ENCODE data around the gene HAGH. TPM values are rescaled to one million over a fixed set of nuclear protein-coding genes. Genes with fewer than 3 reads are reported as not detected.

HAGH gene
- total and polyA plus RNA-seq, 9 of the 15 experiments (the other 6 are each of a cell fraction or from before 2014, with no cell fraction given) = 0.46 to 35.1 (median 16.8) TPM

DNA sequence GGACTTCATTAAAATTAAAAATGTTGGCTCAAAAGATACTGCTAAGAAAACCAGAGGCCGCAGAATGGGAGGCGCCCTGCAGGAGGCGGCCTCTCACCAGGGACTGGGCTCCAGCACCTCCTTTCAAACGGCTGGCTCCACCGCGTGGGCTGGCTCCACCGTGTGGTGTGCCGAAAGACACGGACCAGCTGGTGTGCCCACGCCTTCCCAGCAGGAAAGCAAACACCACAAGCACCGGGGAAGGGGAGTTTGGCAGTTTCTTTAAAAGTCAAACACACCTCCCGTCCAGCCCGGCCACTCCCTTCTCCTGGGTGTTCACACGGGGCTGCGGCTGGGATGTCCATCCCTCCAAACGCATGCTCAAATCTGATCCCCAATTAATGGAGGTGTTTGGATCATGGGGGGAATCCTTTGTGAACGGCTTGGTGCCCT is 13.9 kb downstream of the HAGH start (continued):
- TF ChIP-seq, protein P1, sequence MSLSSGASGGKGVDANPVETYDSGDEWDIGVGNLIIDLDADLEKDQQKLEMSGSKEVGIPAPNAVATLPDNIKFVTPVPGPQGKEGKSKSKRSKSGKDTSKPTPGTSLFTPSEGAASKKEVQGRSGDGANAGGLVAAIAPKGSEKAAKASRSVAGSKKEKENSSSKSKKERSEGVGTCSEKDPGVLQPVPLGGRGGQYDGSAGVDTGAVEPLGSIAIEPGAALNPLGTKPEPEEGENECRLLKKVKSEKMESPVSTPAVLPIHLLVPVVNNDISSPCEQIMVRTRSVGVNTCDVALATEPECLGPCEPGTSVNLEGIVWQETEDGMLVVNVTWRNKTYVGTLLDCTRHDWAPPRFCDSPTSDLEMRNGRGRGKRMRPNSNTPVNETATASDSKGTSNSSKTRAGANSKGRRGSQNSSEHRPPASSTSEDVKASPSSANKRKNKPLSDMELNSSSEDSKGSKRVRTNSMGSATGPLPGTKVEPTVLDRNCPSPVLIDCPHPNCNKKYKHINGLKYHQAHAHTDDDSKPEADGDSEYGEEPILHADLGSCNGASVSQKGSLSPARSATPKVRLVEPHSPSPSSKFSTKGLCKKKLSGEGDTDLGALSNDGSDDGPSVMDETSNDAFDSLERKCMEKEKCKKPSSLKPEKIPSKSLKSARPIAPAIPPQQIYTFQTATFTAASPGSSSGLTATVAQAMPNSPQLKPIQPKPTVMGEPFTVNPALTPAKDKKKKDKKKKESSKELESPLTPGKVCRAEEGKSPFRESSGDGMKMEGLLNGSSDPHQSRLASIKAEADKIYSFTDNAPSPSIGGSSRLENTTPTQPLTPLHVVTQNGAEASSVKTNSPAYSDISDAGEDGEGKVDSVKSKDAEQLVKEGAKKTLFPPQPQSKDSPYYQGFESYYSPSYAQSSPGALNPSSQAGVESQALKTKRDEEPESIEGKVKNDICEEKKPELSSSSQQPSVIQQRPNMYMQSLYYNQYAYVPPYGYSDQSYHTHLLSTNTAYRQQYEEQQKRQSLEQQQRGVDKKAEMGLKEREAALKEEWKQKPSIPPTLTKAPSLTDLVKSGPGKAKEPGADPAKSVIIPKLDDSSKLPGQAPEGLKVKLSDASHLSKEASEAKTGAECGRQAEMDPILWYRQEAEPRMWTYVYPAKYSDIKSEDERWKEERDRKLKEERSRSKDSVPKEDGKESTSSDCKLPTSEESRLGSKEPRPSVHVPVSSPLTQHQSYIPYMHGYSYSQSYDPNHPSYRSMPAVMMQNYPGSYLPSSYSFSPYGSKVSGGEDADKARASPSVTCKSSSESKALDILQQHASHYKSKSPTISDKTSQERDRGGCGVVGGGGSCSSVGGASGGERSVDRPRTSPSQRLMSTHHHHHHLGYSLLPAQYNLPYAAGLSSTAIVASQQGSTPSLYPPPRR (CRISPR knock-in tag; IDR thresholded peaks at IDR 0.05; ENCODE audit: borderline replicate concordance) = no peak
- TF ChIP-seq MEIS2 (IDR thresholded peaks at IDR 0.05; ENCODE audit: partially characterized antibody) = peak; percentile 30
- TF ChIP-seq, protein P2, sequence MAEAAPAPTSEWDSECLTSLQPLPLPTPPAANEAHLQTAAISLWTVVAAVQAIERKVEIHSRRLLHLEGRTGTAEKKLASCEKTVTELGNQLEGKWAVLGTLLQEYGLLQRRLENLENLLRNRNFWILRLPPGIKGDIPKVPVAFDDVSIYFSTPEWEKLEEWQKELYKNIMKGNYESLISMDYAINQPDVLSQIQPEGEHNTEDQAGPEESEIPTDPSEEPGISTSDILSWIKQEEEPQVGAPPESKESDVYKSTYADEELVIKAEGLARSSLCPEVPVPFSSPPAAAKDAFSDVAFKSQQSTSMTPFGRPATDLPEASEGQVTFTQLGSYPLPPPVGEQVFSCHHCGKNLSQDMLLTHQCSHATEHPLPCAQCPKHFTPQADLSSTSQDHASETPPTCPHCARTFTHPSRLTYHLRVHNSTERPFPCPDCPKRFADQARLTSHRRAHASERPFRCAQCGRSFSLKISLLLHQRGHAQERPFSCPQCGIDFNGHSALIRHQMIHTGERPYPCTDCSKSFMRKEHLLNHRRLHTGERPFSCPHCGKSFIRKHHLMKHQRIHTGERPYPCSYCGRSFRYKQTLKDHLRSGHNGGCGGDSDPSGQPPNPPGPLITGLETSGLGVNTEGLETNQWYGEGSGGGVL (CRISPR knock-in tag; IDR thresholded peaks at IDR 0.05) = no peak
- no peak for TF ChIP-seq ZNF436 (CRISPR knock-in tag; IDR thresholded peaks at IDR 0.05)
- TF ChIP-seq, protein P3, sequence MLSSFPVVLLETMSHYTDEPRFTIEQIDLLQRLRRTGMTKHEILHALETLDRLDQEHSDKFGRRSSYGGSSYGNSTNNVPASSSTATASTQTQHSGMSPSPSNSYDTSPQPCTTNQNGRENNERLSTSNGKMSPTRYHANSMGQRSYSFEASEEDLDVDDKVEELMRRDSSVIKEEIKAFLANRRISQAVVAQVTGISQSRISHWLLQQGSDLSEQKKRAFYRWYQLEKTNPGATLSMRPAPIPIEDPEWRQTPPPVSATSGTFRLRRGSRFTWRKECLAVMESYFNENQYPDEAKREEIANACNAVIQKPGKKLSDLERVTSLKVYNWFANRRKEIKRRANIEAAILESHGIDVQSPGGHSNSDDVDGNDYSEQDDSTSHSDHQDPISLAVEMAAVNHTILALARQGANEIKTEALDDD (IDR thresholded peaks at IDR 0.05) = no peak
- no peak for TF ChIP-seq RFX1 (IDR thresholded peaks at IDR 0.05)
- no peak for TF ChIP-seq ZNF175 (CRISPR knock-in tag; IDR thresholded peaks at IDR 0.05; ENCODE audit: low read depth)
- TF ChIP-seq ZBTB7A (IDR thresholded peaks at IDR 0.05; ENCODE audit: borderline replicate concordance, control insufficient read depth, low read depth, low read length) = 0 out of 2 replicates have a peak, but pooled peaks have one; percentile 27

All from K562 (cell line).